Measurements from ENCODE around the gene NEU2.

Gene NEU2

GRCh38 chr2:233055362-233055761 is 22.9 kb downstream of the NEU2 start:
- no peak overlapping the region for H4K8ac ChIP-seq (ENCODE audit: low read length)
- H3K4me1 ChIP-seq (ENCODE audit: control insufficient read depth, insufficient read depth, low read depth, low read length), result peaks cover 4% of the 10 kb centered on the region
- no peak overlapping the region for H3K27ac ChIP-seq (ENCODE audit: low read length, poor library complexity, severe bottlenecking)
- H2AK5ac ChIP-seq (ENCODE audit: low read length, severe bottlenecking), result no peak overlapping the region
- no peak overlapping the region for H2BK12ac ChIP-seq (ENCODE audit: low read length in 2 of 2)
- H3K27me3 ChIP-seq (ENCODE audit: control insufficient read depth in 1 of 2, insufficient read depth in 1 of 2, low read length in 2 of 2), result peaks cover 15 to 22% of the 10 kb centered on the region in 2 experiments
- no peaks in the 10 kb centered on the region for H3K79me1 ChIP-seq (replicated peaks; ENCODE audit: low read length, poor library complexity, severe bottlenecking)
- H2AFZ ChIP-seq (ENCODE audit: low read depth, low read length), result no peak overlapping the region
- no peak overlapping the region for H3K14ac ChIP-seq (ENCODE audit: low read length in 2 of 2)
- no peak overlapping the region for H2BK15ac ChIP-seq (ENCODE audit: low read depth, poor library complexity, severe bottlenecking)
- no peak overlapping the region for H4K91ac ChIP-seq (ENCODE audit: low read length)
- H3K9me3 ChIP-seq (ENCODE audit: control insufficient read depth, low read length), result no peaks in the 10 kb centered on the region
- 93% methylated on average over 2 of the region's 2 CpGs for WGBS
- no peak overlapping the region for H3K4me2 ChIP-seq (ENCODE audit: low read length, poor library complexity, severe bottlenecking)
- H3K18ac ChIP-seq (ENCODE audit: low read depth in 1 of 2, low read length in 2 of 2), result no peak overlapping the region
- no peaks in the 10 kb centered on the region for H3K36me3 ChIP-seq (ENCODE audit: control insufficient read depth in 1 of 2, insufficient read depth in 2 of 2, low read depth in 1 of 2, low read length in 2 of 2)
- H3K9ac ChIP-seq (ENCODE audit: low read length), result no peak overlapping the region
- no peak overlapping the region for H3K23ac ChIP-seq (ENCODE audit: low read length in 2 of 2)
- no peak for DNase-seq
- H3K4ac ChIP-seq (ENCODE audit: low read depth in 1 of 2, low read length in 2 of 2), result no peak overlapping the region
- no peak overlapping the region for H2BK120ac ChIP-seq (ENCODE audit: low read depth, low read length)
- H2BK5ac ChIP-seq (ENCODE audit: low read depth, low read length, poor library complexity, severe bottlenecking), result no peak overlapping the region
- no peak overlapping the region for H3K4me3 ChIP-seq (ENCODE audit: insufficient read depth in 1 of 2, low read depth in 1 of 2, low read length in 2 of 2)

GRCh38 chr2:233056961-233057605 is 24.6 kb downstream of the NEU2 start:
- Histone ChIP-seq H2BK12ac (ENCODE audit: low read length in 2 of 2) (no peak overlapping the region), H3K36me3 (ENCODE audit: control insufficient read depth in 1 of 2, insufficient read depth in 2 of 2, low read depth in 1 of 2, low read length in 2 of 2) (no peaks in the 10 kb centered on the region), H2BK5ac (ENCODE audit: low read depth, low read length, poor library complexity, severe bottlenecking) (no peak overlapping the region), H2AFZ (ENCODE audit: low read depth, low read length) (no peak overlapping the region), H4K91ac (ENCODE audit: low read length) (no peak overlapping the region), H3K4me1 (ENCODE audit: control insufficient read depth, insufficient read depth, low read depth, low read length) (peaks cover 8% of the 10 kb centered on the region), H3K18ac (ENCODE audit: low read depth in 1 of 2, low read length in 2 of 2) (no peak overlapping the region), H2AK5ac (ENCODE audit: low read length, severe bottlenecking) (no peak overlapping the region), H3K27me3 (ENCODE audit: control insufficient read depth in 1 of 2, insufficient read depth in 1 of 2, low read length in 2 of 2) (peaks cover 12 to 15% of the 10 kb centered on the region in 2 experiments), H3K79me1 (replicated peaks; ENCODE audit: low read length, poor library complexity, severe bottlenecking) (no peaks in the 10 kb centered on the region), H3K23ac (ENCODE audit: low read length in 2 of 2) (no peak overlapping the region), H3K4me2 (ENCODE audit: low read length, poor library complexity, severe bottlenecking) (no peak overlapping the region), H3K9ac (ENCODE audit: low read length) (no peak overlapping the region), H3K27ac (ENCODE audit: low read length, poor library complexity, severe bottlenecking) (no peak overlapping the region), H3K14ac (ENCODE audit: low read length in 2 of 2) (peak overlapping the region in 1 of 2 experiments; percentile 66), H4K8ac (ENCODE audit: low read length) (no peak overlapping the region), H3K4me3 (ENCODE audit: insufficient read depth in 1 of 2, low read depth in 1 of 2, low read length in 2 of 2) (no peak overlapping the region), H2BK15ac (ENCODE audit: low read depth, poor library complexity, severe bottlenecking) (no peak overlapping the region), H3K9me3 (ENCODE audit: control insufficient read depth, low read length) (no peaks in the 10 kb centered on the region), H2BK120ac (ENCODE audit: low read depth, low read length) (no peak overlapping the region), H3K4ac (ENCODE audit: low read depth in 1 of 2, low read length in 2 of 2) (no peak overlapping the region)
- 83% methylated on average over 6 of the region's 6 CpGs for WGBS
- no peak for DNase-seq

GRCh38 chr2:233058717-233059546 is 26.5 kb downstream of the NEU2 start:
- Histone ChIP-seq H3K4me3 (ENCODE audit: insufficient read depth in 1 of 2, low read depth in 1 of 2, low read length in 2 of 2) (no peak overlapping the region), H3K36me3 (ENCODE audit: control insufficient read depth in 1 of 2, insufficient read depth in 2 of 2, low read depth in 1 of 2, low read length in 2 of 2) (no peaks in the 10 kb centered on the region), H4K8ac (ENCODE audit: low read length) (no peak overlapping the region), H2BK5ac (ENCODE audit: low read depth, low read length, poor library complexity, severe bottlenecking) (no peak overlapping the region), H2BK120ac (ENCODE audit: low read depth, low read length) (no peak overlapping the region), H3K18ac (ENCODE audit: low read depth in 1 of 2, low read length in 2 of 2) (no peak overlapping the region), H2BK15ac (ENCODE audit: low read depth, poor library complexity, severe bottlenecking) (no peak overlapping the region), H3K4ac (ENCODE audit: low read depth in 1 of 2, low read length in 2 of 2) (no peak overlapping the region), H4K91ac (ENCODE audit: low read length) (no peak overlapping the region), H2AFZ (ENCODE audit: low read depth, low read length) (no peak overlapping the region), H3K27ac (ENCODE audit: low read length, poor library complexity, severe bottlenecking) (no peak overlapping the region), H2AK5ac (ENCODE audit: low read length, severe bottlenecking) (no peak overlapping the region), H3K23ac (ENCODE audit: low read length in 2 of 2) (no peak overlapping the region), H3K9ac (ENCODE audit: low read length) (no peak overlapping the region), H3K27me3 (ENCODE audit: control insufficient read depth in 1 of 2, insufficient read depth in 1 of 2, low read length in 2 of 2) (peaks cover 12 to 26% of the 10 kb centered on the region in 2 experiments), H3K4me2 (ENCODE audit: low read length, poor library complexity, severe bottlenecking) (no peak overlapping the region), H2BK12ac (ENCODE audit: low read length in 2 of 2) (no peak overlapping the region), H3K79me1 (replicated peaks; ENCODE audit: low read length, poor library complexity, severe bottlenecking) (no peaks in the 10 kb centered on the region), H3K9me3 (ENCODE audit: control insufficient read depth, low read length) (no peaks in the 10 kb centered on the region), H3K4me1 (ENCODE audit: control insufficient read depth, insufficient read depth, low read depth, low read length) (peaks cover 6% of the 10 kb centered on the region), H3K14ac (ENCODE audit: low read length in 2 of 2) (no peak overlapping the region)
- 89% methylated on average over 24 of the region's 24 CpGs for WGBS
- DNase-seq, result no peak

GRCh38 chr2:233059547-233059796 is 27.0 kb downstream of the NEU2 start:
- WGBS, result 88% methylated on average over 7 of the region's 7 CpGs
- H3K23ac ChIP-seq (ENCODE audit: low read length in 2 of 2), result no peak overlapping the region
- no peak overlapping the region for H2BK5ac ChIP-seq (ENCODE audit: low read depth, low read length, poor library complexity, severe bottlenecking)
- H4K91ac ChIP-seq (ENCODE audit: low read length), result no peak overlapping the region
- H3K36me3 ChIP-seq (ENCODE audit: control insufficient read depth in 1 of 2, insufficient read depth in 2 of 2, low read depth in 1 of 2, low read length in 2 of 2), result no peaks in the 10 kb centered on the region
- H3K9me3 ChIP-seq (ENCODE audit: control insufficient read depth, low read length), result no peaks in the 10 kb centered on the region
- H3K4me2 ChIP-seq (ENCODE audit: low read length, poor library complexity, severe bottlenecking), result no peak overlapping the region
- H2BK12ac ChIP-seq (ENCODE audit: low read length in 2 of 2), result no peak overlapping the region
- H3K27ac ChIP-seq (ENCODE audit: low read length, poor library complexity, severe bottlenecking), result no peak overlapping the region
- no peak overlapping the region for H2AK5ac ChIP-seq (ENCODE audit: low read length, severe bottlenecking)
- H2BK120ac ChIP-seq (ENCODE audit: low read depth, low read length), result no peak overlapping the region
- DNase-seq, result no peak
- H3K79me1 ChIP-seq (replicated peaks; ENCODE audit: low read length, poor library complexity, severe bottlenecking), result no peaks in the 10 kb centered on the region
- no peak overlapping the region for H3K14ac ChIP-seq (ENCODE audit: low read length in 2 of 2)
- H4K8ac ChIP-seq (ENCODE audit: low read length), result no peak overlapping the region
- H3K4me1 ChIP-seq (ENCODE audit: control insufficient read depth, insufficient read depth, low read depth, low read length), result peaks cover 4% of the 10 kb centered on the region
- H3K9ac ChIP-seq (ENCODE audit: low read length), result no peak overlapping the region
- no peak overlapping the region for H3K18ac ChIP-seq (ENCODE audit: low read depth in 1 of 2, low read length in 2 of 2)
- H3K4me3 ChIP-seq (ENCODE audit: insufficient read depth in 1 of 2, low read depth in 1 of 2, low read length in 2 of 2), result no peak overlapping the region
- H3K27me3 ChIP-seq (ENCODE audit: control insufficient read depth in 1 of 2, insufficient read depth in 1 of 2, low read length in 2 of 2), result peaks cover 7 to 21% of the 10 kb centered on the region in 2 experiments
- H3K4ac ChIP-seq (ENCODE audit: low read depth in 1 of 2, low read length in 2 of 2), result no peak overlapping the region
- no peak overlapping the region for H2AFZ ChIP-seq (ENCODE audit: low read depth, low read length)
- no peak overlapping the region for H2BK15ac ChIP-seq (ENCODE audit: low read depth, poor library complexity, severe bottlenecking)

Measured in mesenchymal stem cell (in vitro differentiated cells and primary cell).